ENCODE results near the gene VMAC.
"Not testable (repeated sequence)": the region's sequence is repeated elsewhere in the genome, so short reads cannot be mapped to it uniquely, and the experiment has no call there.

Gene VMAC, protein sequence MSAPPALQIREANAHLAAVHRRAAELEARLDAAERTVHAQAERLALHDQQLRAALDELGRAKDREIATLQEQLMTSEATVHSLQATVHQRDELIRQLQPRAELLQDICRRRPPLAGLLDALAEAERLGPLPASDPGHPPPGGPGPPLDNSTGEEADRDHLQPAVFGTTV

DNA sequence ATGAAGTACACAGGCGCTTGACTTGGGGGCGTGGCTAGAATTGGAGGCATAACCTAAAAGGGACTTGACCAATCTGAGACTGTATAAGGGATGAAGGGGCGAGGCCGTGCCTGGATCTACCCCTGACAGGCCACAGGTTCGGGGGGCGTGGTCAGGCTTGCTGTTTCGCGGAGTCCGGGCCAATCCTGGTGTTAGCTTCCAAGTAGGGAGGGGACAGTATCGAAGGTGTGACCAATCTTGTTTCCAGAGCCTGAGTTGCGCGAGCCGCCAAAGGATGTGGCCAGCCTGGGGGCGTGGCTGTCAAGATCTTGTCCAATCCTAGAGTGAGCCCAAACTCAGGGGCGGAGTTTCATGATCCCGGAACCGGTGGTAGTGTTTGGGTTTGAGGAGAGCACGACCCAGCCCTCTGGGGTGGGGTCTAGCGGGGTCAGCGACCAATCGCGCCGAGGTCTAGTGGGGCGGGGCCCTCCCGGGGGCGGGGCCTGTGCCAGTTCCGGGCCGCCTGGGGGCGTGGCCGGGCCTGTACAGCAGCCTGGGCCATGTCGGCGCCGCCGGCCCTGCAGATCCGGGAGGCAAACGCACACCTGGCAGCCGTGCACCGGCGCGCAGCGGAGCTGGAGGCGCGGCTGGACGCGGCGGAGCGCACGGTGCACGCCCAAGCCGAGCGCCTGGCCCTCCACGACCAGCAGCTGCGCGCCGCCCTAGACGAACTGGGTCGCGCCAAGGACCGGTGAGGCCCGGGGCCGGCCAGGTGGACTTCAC is at the start of gene VMAC:
TSS of gene VMAC (plus strand) at position 521 of the 762 bp plus-strand sequence. CDS start at position 540, 19 bp downstream.
- peak; percentile 100 for DNase-seq

DNA sequence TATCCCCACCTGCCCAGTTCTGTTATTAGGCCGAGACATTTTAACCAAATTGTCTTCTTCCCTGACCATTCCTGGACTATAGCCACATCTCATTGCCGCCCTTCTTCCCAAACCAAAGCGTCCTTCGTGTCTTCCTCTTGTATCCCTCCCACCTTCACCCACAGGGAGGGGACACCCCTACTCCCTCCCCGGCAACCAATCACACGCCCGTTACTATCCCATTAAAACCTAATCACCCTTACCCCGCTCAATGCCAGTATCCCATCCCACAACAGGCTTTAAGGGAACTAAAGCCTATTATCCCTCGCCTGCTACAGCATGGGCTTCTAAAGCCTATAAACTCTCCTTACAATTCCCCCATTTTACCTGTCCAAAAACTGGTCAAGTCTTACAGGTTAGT is 49.5 kb upstream of the VMAC start:
- DNase-seq: not testable (repeated sequence)

DNA sequence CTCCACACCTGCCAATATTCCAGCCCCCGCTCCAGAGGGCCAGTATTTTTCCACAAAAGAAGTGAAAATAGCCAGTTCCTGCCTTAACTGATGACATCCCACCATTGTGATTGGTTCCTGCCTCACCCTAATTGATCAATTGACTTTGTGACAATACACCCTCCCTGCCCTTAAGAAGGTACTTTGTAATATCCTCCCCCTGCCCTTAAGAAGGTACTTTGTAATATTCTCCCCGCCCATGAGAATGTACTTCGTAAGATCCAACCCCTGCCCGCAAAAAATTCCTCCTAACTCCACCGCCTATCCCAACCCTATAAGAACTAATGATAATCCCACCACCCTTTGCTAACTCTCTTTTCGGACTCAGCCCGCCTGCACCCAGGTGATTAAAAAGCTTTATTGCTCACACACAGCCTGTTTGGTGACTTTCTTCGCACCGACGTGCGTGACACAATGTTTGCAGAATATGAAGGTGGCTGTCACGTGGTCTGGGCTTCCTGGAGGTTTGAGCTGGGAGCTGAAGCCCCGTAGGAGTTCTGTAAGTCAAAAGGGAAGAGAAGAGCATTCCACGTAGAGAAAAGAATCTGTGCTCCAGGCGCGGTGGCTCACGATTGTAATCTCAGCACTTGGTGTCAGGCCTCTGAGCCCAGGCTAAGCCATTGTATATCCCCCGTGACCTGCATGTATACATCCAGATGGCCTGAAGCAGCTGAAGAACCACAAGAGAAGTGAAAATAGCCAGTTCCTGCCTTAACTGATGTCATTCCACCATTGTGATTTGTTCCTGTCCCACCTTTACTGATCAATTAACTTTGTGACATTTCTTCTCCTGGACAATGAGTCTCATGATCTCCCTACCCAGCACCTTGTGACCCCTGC is 47.2 kb upstream of the VMAC start:
- no peak for DNase-seq

DNA sequence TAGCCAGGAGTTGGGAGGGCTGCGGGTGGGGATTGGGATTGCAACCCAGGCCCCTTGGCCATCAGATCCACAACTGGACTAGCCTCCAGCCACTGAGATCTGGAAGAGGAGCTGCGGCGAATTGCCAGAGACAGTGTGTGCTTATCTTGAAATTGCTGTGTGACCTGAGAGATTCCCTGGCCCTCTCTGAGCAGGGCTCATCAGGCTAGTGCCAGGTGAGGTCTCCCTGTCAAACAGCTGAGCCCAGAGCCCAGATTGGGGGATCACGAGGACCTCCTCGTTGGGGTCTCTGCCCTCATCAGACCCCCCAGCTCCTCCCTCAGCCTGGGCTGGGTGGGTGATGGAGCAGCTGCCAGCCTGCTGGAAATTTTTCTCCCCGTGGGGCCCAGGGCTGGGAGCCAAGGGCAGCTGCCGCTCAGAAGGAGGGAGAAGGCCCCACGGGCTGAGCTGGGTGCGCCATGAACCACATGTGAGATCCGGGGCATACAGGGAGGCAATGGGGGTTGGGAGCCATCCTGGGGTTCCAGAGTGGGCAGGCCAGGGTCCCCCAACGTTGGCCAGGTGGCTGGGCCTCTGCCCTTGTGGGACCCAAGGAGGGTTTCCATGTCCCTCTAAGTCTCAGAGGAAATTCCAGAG is 41.5 kb upstream of the VMAC start:
- no peak for DNase-seq

DNA sequence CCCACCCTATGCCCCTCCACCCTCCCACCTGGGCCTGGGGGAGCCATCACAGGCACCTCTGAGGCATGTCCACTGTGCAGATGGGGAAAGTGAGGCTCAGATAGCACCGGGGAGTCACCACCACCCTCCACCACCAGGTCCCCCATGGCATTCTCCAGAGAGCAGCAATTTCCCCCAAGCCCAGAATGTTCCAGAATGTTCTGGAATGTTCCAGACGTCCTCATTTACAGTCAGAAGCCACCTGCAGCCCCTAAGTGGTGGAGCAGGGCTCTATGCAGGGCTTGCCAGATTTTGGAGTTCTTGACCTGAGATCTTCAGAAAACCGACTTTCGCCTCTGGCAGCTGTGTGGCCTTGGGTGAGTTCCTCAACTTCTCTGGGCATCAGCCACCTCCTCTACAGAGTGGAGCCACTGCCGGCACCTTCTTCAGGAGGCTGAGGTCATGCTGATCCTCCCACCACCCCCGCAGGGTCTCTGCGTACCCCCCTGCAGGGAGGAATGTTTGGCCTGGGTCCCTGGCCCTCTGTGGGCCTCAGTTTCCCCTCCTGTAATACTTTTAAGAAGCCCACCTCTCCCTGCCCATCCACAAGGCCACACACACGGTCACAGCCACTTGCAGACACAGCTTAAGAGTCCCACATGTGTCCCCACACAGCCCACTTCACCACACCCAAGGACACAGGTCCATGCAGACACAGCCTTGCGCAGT is 40.5 kb upstream of the VMAC start:
- no peak for DNase-seq

DNA sequence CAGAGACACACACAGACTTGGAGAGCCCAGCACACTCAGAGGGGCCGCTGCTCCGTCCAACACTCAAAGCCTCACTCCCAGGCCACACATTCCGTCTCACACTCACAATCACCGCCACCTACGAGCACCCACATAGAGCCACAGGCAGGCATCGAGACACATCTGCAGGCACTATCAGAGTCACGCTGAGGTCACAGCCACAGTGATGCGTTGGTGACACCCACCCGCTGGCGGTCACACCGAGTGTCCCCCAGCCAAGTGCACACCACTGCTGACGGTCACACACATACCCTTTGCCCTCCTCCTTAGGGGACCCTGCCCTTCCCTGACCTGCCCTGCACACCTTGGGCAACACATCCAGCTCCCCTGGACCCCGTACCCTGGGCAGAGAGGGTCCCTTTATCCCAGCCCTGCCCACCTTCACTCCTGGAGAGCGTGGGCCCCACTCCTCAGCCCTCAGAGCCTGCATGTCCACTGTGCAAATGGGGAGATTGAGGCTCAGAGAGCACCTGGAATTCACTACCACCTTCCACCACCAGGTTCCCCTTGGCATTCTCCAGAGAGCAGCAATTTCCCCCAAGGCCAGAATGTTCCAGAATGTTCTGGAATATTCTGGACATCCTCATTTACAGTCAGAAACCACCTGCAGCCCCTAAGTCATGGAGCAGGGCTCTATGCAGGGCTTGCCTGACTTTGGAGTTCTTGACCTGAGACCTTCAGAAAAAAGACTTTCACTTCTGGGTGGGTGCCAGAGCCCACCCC is 39.8 kb upstream of the VMAC start:
- DNase-seq: no peak

DNA sequence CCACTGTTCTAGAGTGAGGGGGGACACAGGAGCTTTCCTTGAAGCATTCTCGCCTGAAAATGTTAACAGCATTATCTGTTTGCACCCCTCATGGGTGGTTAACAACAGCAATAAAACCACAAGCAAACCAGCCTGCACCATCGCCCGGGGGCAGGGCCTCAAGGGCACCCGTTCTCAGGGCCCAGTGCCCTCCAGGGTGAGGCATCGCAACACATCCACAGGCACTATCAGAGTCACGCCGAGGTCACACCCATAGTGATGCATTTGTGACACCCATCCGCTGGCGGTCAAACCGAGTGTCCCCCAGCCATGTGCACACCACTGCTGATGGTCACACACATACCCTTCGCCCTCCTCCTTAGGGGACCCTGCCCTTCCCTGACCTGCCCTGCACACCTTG is 38.9 kb upstream of the VMAC start:
- DNase-seq: no peak

DNA sequence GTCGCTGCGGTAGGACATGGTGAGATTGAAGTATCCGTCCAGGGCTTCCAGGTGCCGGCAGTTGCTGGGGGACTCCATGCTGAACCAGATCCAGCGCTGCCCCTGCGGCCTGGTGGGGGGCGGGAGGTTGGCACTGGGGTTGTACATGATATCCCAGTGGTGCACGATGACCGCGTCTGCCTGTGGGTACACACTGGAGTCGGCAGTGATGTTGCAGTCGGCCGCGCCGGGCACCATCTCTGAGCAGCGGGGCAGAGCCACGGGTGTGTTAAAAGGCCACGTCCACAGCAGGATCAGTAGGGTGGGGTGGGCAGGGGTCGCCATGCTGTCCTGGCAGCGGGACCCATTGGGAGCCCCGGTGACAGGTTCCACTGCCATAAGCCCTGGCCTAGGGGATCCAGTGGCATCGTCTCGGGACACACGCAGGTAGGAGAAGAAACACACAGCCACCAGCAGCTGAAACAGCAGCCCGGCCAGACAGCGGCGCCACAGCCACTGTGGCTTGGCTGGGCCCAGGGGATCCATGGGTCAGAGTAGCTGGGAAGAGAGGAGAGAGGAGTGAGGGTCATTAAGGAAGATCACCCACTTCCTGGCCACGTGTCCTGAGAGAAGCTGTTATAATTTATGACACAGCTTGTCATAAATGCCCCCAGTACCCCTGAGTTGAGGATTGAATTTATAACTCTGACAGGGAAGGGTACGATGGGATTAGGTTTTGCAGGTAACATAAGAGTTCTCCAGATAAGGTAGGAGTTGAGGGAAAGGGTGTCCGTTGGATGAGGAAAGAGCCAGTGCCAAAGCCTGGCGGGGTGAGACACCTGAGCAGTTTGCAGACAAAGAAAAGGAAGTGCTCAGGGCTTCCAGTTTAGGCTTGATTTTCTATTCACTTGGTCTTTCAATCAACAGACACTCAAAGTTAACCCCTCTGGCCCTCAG is 37.2 kb upstream of the VMAC start:
- no peak for DNase-seq

DNA sequence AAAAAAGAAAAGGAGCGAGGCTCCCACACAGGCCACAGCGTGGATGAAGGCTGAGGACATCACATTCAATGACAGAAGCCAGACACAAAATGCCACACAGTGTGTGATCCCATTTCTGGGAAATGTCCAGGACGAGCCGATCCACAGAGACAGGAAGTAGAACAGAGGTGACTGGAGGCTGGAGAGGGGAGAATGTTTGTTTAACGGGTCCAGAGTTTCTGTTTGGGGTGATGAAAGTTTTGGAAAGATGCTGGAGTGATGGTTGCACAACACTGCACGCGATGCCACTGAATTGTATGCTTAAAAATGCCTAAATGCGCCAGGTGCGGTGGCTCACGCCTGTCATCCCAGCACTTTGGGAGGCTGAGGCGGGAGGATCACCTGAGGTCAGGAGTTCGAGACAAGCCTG is 33.7 kb upstream of the VMAC start:
- no peak for DNase-seq

DNA sequence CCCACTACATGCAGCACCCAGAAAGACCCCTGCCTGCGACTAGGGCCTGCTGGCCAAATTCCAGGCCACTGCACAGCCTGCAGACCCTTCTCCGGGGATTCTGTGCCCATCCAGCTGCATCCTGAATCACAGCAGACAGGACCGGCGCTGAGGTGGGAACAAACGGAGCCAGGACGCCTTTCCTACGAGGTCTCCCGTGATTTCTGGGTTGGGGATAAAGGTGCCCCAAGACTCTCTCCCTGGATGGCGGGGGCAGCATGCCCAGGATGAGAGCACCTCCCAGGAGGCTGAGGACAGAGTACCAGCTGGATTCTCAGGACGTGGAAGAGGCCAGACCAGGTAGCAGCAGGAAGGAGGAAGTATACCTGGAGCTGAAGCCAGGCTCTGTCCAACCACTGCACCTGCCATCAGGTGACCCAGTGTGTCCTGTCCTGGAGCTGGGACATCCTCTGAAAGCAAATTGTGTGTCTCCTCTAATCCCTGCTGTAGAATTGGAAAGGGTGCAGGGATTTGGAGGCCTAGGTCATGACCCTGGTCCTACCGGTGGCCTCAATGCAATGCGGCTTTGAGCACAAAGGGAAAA is 31.0 kb upstream of the VMAC start:
- DNase-seq: no peak

DNA sequence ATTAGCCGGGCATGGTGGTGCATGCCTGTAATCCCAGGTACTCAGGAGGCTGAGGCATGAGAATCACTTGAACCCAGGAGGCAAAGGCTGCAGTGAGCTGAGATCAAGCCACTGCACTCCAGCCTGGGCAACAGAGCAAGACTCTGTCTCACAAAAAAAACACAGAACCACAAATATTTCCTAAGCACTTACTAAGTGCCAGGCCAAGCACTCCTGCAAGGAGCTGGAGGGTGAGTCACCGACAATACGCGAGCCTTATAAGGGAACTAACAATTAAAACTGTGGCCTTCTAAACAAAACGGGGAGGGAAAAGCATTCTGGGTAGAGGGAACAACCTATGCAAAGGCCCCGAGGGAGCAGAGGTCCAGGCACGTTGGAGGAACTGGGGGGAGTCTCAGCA is 30.2 kb upstream of the VMAC start:
- not testable (repeated sequence) for DNase-seq

DNA sequence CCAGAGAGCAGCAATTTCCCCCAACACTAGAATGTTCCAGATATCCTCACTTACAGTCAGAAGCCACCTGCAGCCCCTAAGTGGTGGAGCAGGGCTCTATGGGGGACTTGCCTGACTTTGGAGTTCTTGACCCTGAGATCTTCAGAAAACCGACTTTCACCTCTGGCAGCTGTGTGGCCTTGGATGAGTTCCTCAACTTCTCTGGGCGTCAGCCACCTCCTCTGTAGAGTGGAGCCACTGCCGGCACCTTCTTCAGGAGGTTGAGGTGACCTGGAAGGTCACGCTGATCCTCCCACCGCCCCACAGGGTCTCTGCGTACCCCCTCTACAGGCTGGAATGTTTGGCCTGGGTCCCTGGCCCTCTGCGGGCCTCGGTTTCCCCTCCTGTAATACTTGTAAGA is 27.2 kb upstream of the VMAC start:
- DNase-seq: no peak

DNA sequence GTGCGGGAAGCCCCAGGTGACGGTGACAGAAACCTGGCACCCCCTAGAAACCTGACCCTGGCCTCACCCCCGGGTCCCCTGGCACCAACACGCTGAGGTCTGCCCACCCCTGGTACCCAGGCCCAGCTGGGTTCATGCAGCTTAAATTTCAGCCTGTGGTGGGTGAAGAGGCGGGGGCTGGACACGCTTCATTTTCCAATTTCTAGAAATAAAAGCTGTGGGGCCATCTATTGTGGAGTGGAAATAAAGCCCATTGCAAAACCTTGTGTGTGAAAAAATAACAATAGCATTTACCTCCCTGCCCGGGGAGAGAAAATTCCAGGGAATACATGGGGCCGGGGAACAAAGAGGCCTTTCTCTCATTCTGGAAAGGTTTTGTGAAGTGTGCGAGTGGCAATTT is 26.8 kb upstream of the VMAC start:
- DNase-seq: no peak

DNA sequence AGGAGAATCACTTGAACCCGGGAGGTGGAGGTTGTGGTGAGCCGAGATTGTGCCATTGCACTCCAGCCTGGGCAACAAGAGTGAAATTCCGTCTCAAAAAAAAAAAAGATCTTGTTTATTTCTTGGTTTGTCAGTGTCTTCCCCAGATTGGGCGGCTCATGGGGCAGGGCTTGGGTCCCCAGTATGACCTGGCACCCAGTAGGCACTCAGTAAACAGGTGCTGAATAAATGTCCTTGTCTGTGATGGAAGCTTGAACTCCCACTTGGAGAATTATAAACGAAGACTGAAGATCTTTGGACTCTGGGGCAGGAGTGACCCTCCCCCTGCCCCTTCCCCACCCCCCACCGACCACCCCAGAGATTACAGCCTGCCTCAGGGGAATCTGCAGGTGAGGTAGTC is 24.5 kb upstream of the VMAC start:
- no peak for DNase-seq

DNA sequence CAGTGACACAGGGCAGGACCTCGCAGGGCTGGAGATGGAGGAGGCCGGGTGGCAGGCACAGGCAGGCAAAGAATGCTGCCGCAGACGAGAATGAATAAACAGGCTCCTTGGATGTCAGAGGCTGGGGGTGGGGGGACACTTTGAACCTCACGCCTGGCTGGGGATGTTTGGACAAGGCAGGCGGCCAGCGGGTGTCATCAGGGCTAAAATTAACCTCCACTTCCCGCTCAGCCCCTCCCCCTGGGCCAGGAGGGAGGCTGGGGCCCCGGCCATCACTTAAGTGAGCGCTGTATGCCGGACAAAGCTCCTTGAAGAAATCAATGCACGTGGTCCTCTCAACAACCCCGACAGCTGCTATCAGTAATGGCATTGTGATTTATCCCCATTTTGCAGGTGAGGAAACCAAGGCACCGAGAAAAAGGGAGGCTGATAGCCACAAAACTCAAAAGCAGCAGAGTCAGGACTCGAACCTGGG is 24.0 kb upstream of the VMAC start:
- no peak for DNase-seq

DNA sequence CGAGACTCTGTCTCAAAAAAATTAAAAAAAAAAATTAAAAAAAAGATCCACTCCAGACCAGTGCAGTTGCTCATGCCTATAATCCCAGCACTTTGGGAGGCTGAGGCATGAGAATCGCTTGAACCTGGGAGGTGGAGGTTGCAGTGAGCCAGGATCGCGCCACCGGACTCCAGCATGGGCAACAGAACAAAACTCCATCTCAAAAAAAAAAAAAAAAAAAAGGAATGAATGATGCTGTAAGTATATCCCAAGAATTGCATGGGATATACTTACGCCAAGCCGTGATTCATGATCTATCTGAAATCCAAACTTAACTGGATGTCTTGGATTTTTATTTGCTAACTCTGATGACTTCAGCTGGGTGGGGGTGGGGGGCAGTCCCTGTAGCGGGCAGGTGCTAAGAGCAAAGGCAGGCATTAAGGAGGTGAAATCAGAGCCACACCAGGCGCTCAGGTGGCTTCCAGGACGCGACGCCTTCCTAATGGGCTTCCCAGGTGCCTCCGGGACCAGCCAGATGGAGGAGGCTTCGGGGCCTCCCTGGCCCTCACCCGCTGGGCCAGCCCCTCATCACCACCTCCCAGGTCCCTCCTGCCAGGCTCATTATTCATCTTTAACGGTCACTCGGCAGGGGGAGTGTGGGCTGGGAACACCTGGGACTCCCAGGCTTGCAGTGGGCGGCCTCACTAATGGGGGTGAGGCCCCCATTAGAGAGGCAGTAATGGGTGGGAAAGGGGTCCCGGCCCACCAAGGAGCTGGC is 23.0 kb upstream of the VMAC start:
- DNase-seq: no peak

DNA sequence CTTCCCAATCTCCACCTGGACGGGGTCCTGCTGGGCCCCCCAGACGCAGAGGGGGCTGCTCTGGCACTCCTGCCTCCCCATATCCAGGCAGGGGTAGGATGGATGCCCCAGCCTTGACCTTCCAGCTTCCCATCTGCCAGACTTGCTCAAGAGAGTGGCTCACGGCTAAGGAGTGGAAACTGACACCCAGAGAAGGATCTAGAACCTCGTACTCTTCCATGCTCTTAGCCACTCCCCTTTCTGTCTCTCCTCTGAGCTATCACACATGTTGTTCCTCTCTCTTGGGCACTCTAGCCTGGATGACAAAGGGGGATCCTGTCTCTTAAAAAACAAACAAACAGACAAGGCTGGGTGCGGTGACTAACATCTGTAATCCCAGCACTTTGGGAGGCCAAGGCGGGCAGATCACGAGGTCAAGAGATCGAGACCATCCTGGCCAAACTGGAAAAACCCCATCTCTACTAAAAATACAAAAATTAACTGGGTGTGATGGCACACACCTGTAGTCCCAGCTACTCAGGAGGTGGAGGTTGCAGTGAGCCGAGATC is 22.2 kb upstream of the VMAC start:
- no peak for DNase-seq

DNA sequence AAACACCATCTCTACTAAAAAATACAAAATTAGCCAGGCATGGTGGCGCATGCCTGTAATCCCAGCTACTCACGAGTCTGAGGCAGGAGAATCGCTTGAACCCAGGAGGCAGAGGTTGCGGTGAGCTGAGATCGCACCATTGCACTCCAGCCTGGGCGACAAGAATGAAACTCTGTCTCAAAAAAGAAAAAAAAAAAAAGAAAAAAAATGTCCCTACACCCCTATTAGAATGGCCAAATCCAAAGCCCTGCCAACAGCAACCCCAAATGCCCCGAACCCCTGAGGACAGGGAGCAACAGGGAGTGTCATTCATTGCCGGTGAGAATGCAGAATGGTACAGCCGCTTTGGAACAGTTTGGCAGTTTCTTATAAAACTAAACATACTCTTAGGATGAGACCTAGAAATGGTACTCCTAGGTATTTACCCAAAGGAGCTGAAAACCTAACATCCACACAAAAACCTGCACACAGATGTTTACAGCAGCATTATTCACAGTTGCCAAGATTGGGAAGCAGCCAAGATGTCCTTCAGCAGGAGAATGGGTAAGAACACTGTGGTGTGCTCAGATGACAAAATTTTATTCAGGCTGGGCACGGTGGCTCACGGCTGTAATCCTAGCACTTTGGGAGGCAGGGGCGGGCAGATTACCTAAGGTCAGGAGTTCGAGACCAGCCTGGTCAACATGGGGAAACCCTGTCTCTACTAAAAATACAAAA is 21.4 kb upstream of the VMAC start:
- not testable (repeated sequence) for DNase-seq
